NK-92 (cell line): ENCODE measurements around the gene ZDHHC18.
"Not testable (repeated sequence)": the region's sequence is repeated elsewhere in the genome, so short reads cannot be mapped to it uniquely, and the experiment has no call there.

Experiments used
- DNase-seq: peaks from one replicate; lab custom pipeline; 2025; ENCODE audit not compliant: unreplicated experiment; lab: John Stamatoyannopoulos, UW

Gene ZDHHC18

DNA sequence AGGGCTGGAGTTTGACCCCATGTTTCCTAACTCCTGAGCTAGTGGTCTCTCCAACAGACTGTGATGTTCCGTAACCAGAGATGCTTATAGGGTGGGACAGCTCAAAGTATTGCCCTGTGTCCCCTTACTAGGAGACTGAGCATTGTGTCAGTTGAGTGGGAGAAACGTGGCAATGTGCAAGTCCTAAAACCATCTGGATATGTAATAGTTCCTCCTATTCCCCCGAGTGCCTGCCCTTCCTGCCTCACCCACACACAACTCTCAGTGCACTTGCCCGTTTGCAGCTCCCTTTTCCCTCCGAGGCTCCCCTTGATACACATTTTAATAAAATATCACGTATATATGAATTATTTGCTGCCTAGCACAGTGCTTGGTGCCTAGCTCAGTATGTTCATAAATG lies 35.3 kb upstream of the ZDHHC18 start:
- DNase-seq = no peak

DNA sequence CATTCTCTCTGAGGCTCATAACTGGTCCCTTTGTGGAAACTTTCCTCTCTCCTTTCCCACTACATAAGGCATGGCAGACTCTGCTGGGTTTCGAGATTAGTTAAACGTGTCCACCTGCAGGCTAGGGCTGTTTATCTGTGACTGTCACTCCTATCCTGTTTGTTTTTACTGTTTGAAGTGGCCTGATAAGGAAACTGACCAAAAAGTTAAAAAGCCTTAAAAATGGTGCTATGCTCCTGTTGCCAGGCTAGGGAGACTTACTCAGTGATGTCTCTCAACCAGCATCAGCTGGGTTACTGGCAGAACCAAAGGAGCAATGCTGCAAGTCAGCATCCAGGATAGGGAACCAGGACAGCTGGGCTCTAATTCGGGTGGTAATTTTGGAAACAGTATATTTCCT lies 34.9 kb upstream of the ZDHHC18 start:
- no peak for DNase-seq

DNA sequence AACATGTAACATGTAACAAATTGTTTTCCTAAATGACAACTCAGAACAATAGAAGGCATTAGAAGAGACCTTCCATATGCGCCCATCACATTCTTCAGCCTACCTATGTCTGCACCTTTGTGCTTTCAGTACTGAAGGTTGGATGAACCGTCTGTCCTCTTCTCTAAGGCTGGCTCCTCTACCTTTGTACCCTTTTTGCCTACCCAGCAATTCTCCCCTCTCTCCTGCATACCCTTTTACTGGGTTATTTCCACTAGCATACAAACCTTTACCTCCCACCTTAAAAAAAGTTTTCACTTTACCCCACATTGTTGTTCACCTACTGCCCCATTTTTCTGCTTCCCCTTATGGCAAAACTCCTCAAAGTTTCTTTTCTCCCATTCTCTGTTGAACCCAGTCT lies 33.6 kb upstream of the ZDHHC18 start:
- no peak for DNase-seq

DNA sequence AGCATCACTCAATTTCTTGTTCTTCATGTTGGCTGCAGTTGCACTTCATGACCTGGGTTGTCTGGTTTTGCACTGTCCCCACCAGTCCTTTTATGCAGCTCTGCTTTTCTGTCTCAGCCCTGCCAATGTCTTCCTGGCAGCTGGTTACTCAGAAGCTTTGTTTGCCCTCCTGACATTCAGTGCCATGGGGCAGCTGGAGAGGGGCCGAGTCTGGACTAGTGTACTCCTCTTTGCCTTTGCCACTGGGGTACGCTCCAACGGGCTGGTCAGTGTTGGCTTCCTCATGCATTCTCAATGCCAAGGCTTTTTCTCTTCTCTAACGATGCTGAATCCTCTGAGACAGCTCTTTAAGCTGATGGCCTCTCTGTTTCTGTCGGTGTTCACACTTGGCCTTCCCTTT lies 32.1 kb upstream of the ZDHHC18 start:
- no peak for DNase-seq

DNA sequence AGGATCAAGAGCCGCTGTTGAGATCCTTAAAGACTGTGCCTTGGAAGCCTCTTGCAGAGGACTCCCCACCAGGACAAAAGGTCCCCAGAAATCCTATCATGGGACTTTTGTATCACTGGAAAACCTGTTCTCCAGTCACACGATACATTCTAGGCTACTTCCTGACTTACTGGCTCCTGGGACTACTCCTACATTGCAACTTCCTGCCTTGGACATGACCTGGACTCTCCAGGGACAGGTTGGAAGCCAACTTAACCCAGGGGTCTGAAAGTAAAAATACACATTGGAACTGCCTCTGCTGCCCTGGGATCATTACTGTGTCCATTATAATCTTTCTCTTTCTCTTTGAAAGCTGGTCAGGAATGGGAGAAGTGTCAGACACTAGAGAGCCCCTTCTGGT lies 28.9 kb upstream of the ZDHHC18 start:
- DNase-seq = no peak

DNA sequence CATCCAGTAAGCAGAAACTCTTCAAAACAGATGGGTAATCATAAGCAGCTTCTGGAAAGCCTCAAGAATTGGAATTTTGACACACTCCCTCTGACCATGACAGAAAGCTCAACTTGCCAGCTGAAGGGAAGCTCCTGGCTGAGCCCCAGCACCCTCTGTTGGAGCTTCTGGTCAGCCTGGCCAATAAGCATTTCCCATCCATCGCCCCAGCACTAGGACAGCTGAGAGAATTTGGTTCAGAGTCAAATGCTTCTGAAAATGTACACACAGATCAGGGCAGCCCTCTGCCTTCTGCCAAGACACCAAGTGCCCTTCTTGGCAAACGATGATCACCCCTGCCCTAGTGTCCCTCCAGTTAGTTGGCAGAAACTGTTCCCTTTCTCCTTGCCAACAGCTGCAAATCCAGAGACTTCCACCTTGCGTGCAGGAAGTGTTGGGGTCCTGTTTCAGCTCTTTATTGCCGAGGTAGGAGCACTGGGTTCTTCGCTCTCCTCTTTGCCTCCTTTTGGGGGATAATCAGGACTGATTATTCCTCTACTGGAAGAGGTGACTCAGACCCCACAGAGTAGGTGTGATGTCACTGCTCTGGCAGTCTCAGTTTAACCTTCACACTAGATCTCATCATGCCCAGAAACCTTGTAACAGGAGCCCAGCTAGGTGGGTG lies 26.9 kb upstream of the ZDHHC18 start:
- DNase-seq = no peak

DNA sequence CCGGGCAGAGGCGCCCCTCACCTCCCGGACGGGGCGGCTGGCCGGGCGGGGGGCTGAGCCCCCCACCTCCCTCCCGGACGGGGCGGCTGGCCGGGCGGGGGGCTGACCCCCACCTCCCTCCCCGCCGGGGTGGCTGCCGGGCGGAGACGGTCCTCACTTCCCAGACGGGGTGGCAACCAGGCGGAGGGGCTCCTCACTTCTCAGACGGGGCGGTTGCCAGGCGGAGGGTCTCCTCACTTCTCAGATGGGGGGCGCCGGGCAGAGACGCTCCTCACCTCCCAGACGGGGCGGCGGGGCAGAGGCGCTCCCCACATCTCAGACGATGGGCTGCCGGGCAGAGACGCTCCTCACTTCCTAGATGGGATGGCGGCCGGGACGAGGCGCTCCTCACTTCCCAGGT lies 22.6 kb upstream of the ZDHHC18 start:
- DNase-seq = not testable (repeated sequence)

DNA sequence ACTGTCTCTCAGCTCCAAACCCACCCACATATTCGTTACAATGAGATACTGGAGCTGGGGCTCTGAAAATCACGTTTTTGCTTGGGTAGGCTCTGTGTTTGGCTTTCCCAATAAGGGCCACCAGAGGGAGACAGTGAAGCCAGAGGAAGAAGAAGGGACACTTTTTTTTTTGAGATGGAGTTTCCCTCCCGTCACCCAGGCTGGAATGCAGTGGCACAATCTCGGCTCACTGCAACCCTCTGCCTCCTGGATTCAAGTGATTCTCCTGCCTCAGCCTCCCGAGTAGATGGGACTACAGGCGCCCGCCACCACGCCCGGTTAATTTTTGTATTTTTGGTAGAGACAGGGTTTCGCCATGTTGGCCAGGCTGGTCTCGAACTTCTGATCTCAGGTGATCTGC lies 16.4 kb upstream of the ZDHHC18 start:
- not testable (repeated sequence) for DNase-seq

DNA sequence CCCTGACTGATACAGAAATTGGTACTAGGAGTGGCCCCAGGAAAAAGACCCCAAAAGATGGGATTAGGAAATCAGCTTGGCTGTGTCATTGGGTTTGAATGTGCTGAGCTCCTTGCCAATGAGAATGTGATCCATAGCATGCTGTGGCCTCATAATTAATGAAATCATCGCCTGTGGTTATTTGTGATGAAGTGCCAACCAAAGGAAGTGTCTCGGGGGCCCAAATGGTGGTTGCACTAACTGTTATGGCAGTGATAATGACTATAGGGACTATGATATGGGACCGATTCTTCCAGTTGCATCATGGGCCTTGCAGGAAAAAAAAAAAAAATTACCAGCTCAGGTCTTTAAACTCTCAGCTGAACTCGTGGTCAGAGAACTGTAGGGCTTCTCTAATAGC lies 15.4 kb upstream of the ZDHHC18 start:
- no peak for DNase-seq

DNA sequence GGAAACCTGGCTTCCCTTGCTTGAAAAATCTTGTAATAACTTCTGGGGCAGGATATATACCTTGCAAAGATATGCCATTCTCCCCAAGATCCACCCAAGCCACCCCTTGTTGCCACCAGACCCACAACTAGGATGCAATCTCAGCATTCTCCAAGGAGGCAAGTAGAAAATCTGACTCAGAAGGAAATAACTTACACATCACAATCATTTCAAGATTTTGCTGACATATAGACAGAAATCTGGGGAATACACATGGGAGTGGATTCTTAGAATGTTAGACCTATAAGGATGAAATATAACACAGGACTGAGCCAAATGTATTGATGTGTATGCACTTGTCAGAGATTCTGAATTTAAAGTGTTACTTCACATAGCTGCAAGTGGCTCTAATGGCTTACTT lies 14.8 kb upstream of the ZDHHC18 start:
- no peak for DNase-seq

DNA sequence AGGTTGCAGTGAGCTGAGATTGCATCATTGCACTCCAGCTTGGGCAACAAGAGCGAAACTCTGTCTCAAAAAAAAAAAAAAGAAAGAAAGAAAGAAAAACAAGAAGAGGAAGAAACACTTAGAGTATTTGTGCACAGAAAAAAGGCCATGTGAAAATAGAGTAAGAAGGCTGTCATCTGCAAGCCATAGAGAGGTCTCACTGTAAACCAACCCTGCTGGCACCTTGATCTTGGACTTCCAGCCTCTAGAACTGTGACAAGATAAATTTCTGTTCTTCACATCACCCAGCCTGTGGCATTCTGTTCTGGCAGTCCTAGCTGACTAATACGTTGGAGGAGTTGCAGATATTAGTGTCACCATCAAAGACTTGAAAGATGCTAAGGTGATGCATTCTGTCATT lies 12.1 kb upstream of the ZDHHC18 start:
- no peak for DNase-seq

DNA sequence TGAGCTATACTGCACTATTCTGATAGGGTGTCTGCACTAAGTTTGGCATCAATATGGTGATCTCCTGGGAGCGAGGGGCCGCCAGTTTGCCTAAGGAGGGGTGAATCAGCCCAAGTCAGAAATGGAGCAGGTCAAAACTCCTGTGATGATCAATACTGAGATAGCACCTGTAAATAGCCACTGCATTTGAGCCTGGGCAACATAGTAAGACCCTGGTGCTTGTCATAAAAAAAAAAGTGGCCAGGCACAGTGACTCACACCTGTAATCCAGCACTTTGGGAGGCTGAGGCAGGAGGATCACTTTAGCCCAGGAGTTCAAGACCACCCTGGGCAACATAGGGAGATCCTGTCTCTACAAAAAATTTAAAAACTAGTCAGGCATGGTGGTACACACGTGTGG lies 11.6 kb upstream of the ZDHHC18 start:
- DNase-seq = no peak

DNA sequence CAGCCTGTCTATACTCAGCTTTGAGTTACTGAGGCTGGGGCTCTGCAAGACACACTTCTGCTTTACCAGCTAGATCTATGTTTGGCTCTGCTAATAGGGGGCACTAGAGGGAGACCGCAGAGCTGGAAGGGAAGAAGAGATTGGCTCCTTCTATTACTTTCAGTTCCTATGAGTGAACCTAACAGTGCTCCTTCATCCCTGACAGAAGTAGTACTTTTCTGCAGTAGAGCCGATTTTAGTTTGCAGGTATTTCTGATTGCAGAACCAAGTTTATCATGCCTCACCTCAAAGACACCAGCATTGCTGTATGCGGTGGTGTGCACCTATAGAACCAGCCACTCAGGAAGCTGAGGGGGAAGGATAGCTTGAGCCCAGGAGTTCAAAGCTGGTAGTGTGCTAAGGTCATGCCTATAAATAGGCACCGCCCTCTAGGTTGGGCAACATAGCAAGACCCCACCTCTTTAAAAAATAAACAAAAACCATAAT lies 5.7 kb upstream of the ZDHHC18 start:
- no peak for DNase-seq

DNA sequence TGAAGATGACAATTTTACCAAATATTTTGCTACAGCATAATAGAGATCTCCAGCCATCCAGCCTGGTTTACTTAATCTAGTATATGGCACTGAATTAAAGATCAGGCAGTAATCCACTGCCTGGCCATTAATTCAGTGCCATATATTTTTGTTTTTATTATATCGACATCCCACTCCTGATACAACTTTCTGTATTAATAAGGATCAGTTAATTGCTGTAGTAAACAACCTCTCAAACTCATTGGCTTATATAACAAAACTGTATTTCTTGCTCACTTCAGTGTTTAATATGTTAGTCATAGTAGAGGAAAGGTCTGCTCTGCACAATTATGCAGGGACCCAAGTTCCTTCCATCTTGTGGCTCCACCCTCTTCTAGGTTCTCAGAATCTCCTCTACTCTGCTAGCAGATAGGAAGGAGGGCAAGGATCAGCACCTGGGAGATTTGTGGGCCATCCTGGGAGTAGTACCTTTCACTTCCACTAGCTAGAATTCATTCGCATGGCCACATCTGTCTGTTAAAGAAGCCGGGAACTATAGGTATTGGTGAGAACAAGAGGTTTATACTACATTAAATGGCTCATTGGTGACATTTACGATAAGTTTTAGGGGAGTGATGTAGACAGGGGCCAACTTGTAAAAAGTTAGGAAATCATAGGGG lies 3.6 kb upstream of the ZDHHC18 start:
- DNase-seq = no peak

DNA sequence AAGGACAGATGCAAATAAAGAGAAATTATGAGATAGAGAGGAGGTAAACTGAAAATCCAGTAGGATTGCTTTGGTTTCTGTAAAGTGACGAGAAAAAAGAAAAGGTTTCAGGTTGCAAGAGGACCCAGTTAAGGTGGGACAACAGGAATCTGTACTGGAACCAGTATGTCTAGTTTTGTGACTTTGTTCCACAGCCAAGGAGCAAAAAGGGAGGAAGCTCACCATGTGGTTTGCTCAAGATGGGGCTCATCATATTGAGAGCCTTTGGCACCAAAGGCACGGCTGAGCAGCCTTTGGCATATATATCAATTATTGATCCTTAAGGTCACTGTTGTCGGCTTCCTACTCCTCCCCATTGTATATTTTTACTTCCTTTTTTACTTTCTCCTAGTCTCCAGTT lies 1.8 kb upstream of the ZDHHC18 start:
- DNase-seq = no peak

DNA sequence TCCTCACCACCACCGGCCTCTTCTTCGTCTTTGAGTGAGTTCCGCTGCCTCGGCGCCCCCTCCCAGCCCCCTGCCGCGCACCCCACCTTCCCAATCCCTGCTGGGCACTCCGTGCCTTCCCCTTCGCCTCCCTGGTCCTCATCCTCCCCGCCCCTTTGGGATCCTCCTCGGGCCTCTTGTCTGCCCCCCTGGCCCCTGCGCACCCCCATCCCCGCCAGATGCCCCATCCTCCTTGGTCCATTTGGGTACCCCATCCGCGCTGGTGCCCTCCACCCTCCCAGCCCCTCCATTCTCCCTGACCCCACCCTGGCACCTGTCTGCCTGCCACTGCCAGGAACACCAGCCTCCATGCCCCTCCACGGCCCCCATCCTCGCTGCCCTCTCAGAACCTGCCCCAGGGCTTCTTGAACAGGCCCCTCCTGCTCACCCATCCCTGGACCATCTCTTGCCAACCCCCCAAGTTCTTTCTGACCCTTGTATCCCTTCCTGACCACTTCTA lies 667 bp downstream of the ZDHHC18 start:
- no peak for DNase-seq

DNA sequence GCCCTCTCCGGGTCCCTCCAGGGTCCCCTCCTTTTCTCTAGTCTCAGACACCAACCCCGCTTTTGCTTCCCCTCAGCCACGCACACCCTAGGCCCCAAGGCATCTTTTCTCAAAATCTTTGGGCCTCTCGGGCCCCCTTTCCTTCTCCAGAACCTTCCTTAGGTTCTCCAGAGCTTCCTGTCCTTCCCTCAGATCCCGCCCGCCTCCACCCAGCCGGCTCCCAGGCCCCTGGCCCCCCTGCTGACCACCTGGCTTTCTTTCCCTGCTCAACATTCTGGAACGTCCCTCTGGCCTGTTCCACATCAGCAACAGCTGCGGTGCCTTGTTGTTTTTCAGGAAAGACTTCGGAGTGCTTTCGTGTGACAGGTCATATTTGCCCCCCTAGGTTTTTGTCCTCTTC lies 1.2 kb downstream of the ZDHHC18 start:
- no peak for DNase-seq

DNA sequence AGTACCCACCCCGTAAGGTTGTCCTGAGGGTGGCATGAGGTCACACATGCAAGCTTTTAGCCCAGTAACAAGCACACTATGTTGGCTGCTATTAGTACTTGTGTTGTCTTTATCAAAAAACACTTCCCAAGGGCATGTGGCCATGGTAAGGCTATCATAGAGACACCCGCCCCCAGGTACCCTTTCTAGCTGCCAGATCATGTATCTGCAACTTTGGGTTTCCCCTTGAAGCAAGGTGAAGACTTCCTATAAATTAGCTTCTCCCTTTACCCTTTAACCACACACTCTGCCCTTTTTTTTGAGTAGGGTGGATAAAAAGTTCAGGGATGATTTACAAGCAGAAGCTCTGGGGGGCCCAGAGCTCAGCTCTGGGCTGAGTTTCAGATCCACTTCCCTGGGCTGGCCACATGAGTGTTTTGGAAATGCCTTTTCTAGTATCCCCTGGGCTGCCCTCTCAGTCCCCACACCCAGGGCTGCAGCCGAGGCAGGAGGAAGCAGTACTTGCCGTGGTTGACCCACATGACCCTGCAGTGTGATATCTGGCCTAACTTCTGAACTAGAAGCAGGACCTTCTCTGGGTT lies 2.0 kb downstream of the ZDHHC18 start:
- no peak for DNase-seq

DNA sequence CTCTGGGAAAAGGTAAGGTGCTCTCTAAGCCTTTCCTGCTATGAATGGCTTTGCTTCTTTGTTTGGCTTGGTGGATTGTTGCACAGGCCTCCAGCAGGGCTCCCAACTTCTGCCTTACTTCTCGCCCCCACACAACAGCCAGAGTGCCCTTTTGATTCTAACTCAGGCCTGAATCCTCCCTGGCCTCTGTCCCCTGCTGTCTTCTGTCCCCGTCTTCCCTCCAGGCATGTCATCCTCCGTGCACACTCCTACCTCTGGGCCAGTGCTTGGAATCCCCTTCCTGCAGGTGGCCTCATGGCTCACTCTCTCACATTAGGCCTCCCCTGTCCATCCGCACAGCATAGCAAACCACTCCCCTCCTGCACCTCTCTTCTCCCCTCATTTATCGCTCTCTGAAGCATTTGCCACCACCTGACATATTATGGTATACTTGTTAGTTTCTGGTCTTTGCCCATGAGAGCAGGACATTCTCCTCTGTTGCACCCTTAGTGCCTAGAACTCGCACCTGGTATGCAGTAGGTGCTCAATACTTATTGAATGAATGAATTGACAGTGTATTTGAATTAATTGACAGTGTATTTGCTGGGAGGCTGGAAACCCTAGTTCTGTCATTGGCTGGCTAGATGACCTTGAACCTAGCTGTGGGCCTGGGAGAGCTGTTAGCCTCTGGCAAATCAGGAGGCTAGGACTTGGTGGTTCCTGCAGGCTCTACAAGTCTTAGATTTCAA lies 2.9 kb downstream of the ZDHHC18 start:
- no peak for DNase-seq

DNA sequence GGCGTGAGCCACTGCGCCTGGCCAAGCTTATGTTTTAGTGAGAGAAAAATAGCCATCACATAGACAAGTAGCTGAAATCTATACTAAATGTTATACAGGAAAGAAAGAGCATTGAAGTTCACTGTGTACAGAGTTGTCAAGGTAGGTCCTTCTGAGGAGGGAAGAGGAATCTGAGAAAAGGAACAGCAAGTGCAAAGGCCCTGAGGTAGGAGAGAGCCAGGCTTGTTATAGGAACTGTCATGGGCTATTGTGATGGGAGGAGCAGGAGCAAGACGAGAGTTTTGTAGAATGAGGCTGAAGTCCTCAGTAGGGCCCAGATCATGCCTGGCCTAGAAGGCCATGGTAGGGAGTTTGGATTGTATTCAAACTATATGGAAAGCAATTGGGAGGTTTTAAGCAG lies 4.6 kb downstream of the ZDHHC18 start:
- no peak for DNase-seq

DNA sequence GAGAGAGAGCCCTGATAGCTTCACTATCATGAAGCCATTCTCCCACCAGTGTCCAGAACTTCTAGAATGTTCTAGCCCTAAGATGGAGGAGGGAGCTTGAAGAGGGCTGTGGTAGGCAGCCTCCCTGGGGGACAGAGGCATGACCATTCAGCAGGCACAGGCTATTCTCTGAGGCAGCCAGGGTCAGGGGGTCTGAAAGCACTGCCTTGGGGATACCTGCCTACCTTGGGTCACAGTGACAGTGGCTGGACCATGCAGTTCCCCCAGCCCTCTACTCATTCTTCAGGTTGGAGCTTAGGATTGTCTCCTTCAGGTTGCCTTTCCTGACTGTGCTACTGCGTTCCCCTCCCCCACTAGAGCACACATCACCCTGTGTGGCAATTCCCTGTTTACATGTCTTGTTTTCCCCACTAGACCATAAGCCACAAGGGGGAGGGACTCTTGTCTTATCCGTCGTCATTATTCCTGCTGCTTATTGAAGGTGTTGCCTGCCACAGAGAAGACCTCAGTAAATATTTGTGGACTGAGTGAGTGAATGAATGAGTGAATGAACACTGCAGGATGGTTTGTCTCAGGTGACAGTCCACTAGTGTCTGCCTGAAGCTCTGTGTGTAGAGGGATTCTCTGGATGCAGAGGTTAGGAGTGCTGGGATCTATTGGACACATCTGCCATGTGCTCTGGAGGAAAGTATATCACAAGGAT lies 5.2 kb downstream of the ZDHHC18 start:
- no peak for DNase-seq
